SH-SY5Y (cell line): ENCODE results near the gene SLCO3A1.

Experiments used
- GATA2 ChIP-seq: IDR thresholded peaks from 2 replicates; pipeline ENCODE4 v1.6.1; 2011; ENCODE audit warnings: mild to moderate bottlenecking, low read depth, low read length
- GATA3 ChIP-seq: IDR thresholded peaks from 2 replicates; pipeline ENCODE4 v1.6.1; 2011; ENCODE audit warnings: low read depth, mild to moderate bottlenecking, low read length, moderate library complexity

DNA sequence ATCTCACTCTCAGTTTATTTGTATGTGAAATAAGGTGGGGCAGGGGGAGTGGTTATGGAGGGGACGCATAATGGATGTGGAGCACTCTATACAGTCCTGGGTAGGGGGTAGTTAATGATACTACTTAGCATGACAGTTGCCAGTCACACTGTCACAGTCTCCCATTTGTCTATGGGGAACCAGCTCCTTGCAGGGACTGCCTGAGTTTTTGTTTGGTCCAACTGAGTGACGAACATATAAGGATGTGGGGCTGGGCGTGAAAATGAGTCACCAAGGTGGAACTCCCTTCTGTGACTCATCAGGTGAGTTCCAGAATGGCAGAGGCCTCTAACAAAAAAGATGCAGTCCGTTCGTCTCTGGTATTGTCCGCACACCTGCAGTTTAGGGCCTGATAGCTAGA lies 304.9 kb downstream of the SLCO3A1 start:
- TF ChIP-seq GATA2 (no peak), GATA3 (no peak)
